Effector CD8-positive, alpha-beta T cell (primary cell): ENCODE data around the gene SRPRA.

Source experiments
- DNase-seq: peaks from one replicate; lab custom pipeline; 2025; lab: John Stamatoyannopoulos, UW

The SRPRA gene

GRCh38 chr11:126229858-126230540 lies 38.7 kb downstream of the SRPRA start:
- DNase-seq, result no peak

GRCh38 chr11:126226334-126227084 lies 42.2 kb downstream of the SRPRA start:
- DNase-seq, result no peak

- no peak for DNase-seq
Observed at GRCh38 chr11:126225295-126225665, 43.4 kb downstream of the SRPRA start.

GRCh38 chr11:126224647-126225294 lies 43.9 kb downstream of the SRPRA start:
- DNase-seq, result no peak

- no peak for DNase-seq
Observed at GRCh38 chr11:126219547-126219946, 49.1 kb downstream of the SRPRA start.

- no peak for DNase-seq
Observed at GRCh38 chr11:126217491-126217890, 51.2 kb downstream of the SRPRA start.

GRCh38 chr11:126216526-126217305 lies 52.0 kb downstream of the SRPRA start:
- no peak for DNase-seq

GRCh38 chr11:126214841-126215240 lies 53.9 kb downstream of the SRPRA start:
- no peak for DNase-seq

- no peak for DNase-seq
Observed at GRCh38 chr11:126214441-126214840, 54.3 kb downstream of the SRPRA start.
